ENCODE measurements around the gene ESAM.
"Not testable (repeated sequence)": the region's sequence is repeated elsewhere in the genome, so short reads cannot be mapped to it uniquely, and the experiment has no call there.

Gene ESAM

GRCh38 chr11:124776865-124777645, 15.0 kb upstream of the ESAM start:
- DNase-seq, result no peak

- DNase-seq, result not testable (repeated sequence)
These were observed 8.9 kb upstream of the ESAM start for GRCh38 chr11:124770959-124771358.

- DNase-seq, result no peak
These were observed 8.0 kb upstream of the ESAM start for GRCh38 chr11:124769806-124770774.

- DNase-seq, result no peak
These were observed 6.8 kb upstream of the ESAM start for GRCh38 chr11:124768914-124769313.

- no peak for DNase-seq
These were observed 4.1 kb upstream of the ESAM start for GRCh38 chr11:124766156-124766555.

- DNase-seq, result peak in 46 of 56 donors; percentile 11 to 89 (median 50)
These were observed 1.3 kb upstream of the ESAM start for GRCh38 chr11:124763156-124763947.

GRCh38 chr11:124762624-124763155, 600 bp upstream of the ESAM start:
- no peak for DNase-seq

- no peak for DNase-seq
These were observed 587 bp downstream of the ESAM start for GRCh38 chr11:124761301-124762104.

- DNase-seq, result no peak
These were observed 1.3 kb downstream of the ESAM start for GRCh38 chr11:124760806-124761205.

GRCh38 chr11:124760205-124760652, 1.9 kb downstream of the ESAM start:
- no peak for DNase-seq

- no peak for DNase-seq
These were observed 2.6 kb downstream of the ESAM start for GRCh38 chr11:124759266-124760204.

- DNase-seq, result peak in 43 of 56 donors; percentile 4 to 78 (median 43)
These were observed 3.5 kb downstream of the ESAM start for GRCh38 chr11:124758355-124759265.

GRCh38 chr11:124757320-124757719, 4.8 kb downstream of the ESAM start:
- no peak for DNase-seq

- DNase-seq, result no peak
These were observed 5.3 kb downstream of the ESAM start for GRCh38 chr11:124756753-124757227.

GRCh38 chr11:124756033-124756752, 5.9 kb downstream of the ESAM start:
- DNase-seq, result no peak

- DNase-seq, result no peak
These were observed 7.4 kb downstream of the ESAM start for GRCh38 chr11:124754710-124755109.

- no peak for DNase-seq
These were observed 7.8 kb downstream of the ESAM start for GRCh38 chr11:124754309-124754708.

Measured in nucleus accumbens (tissue), 56 donors.